SU-DHL-6 (cell line): Measurements from ENCODE around the gene RNF19B.
"Not testable (repeated sequence)": the region's sequence is repeated elsewhere in the genome, so short reads cannot be mapped to it uniquely, and the experiment has no call there.

ENCODE experiments used
- H2AFZ ChIP-seq: fragments of 200-600 bp; sonication (generic); 2 replicates; pipeline ENCODE4 v1.6.1; 2014; ENCODE audit warnings: low read depth, mild to moderate bottlenecking, moderate library complexity, mixed read lengths, antibody characterized with exemption, low read length; ENCODE audit not compliant: severe bottlenecking
- H3F3A ChIP-seq: fragments of 200-600 bp; shearing (Covaris generic); 2 replicates; pipeline ENCODE4 v1.6.0; 2016; ENCODE audit warnings: antibody characterized with exemption, mild to moderate bottlenecking; ENCODE audit not compliant: insufficient read depth
- H3K27ac ChIP-seq: fragments of 200-600 bp; sonication (generic); 2 replicates; pipeline ENCODE4 v1.5.1; 2016; ENCODE audit warnings: low read depth, mild to moderate bottlenecking, low read length, moderate library complexity, mixed read lengths
- H3K27me3 ChIP-seq: fragments of 200-600 bp; sonication (generic), shearing (Covaris generic); 2 replicates; pipeline ENCODE4 v1.6.0; 2014; ENCODE audit warnings: mild to moderate bottlenecking, low read length
- H3K36me3 ChIP-seq: fragments of 200-600 bp; sonication (generic); 2 replicates; pipeline ENCODE4 v1.6.1; 2014; ENCODE audit warnings: mild to moderate bottlenecking, low read length, mixed read lengths
- H3K4me2 ChIP-seq: fragments of 300-600, 200-600 bp; shearing (Covaris generic), sonication (generic); 2 replicates; pipeline ENCODE4 v1.6.0; 2014; ENCODE audit warnings: low read length, low read depth, mild to moderate bottlenecking; ENCODE audit not compliant: poor library complexity, severe bottlenecking
- H3K4me3 ChIP-seq: fragments of 200-600 bp; sonication (generic); 2 replicates; pipeline ENCODE4 v1.5.1; 2014; ENCODE audit warnings: antibody characterized with exemption, low read length, mild to moderate bottlenecking, mixed read lengths; ENCODE audit not compliant: insufficient read depth, poor library complexity, severe bottlenecking
- H3K79me2 ChIP-seq: fragments of 200-600 bp; sonication (generic); 2 replicates; pipeline ENCODE4 v1.6.1; 2014; ENCODE audit warnings: mild to moderate bottlenecking, low read length, moderate library complexity; ENCODE audit not compliant: insufficient read depth
- H3K9ac ChIP-seq: fragments of 200-600 bp; sonication (generic); 2 replicates; pipeline ENCODE4 v1.7.0; 2014; ENCODE audit warnings: mild to moderate bottlenecking, low read length
- H3K9me2 ChIP-seq: fragments of 200-600 bp; sonication (generic); replicated peaks from 2 replicates; pipeline ENCODE4 v1.6.1; 2014; ENCODE audit warnings: low read length; ENCODE audit not compliant: insufficient read depth
- H3K9me3 ChIP-seq: fragments of 200-600 bp; sonication (generic); 2 replicates; pipeline ENCODE4 v1.6.1; 2014; ENCODE audit warnings: low read length, mixed read lengths; ENCODE audit not compliant: insufficient read depth
- H4K20me1 ChIP-seq: fragments of 200-600 bp; sonication (generic); 2 replicates; pipeline ENCODE4 v1.6.1; 2014; ENCODE audit warnings: low read depth, mild to moderate bottlenecking, antibody characterized with exemption, low read length, moderate library complexity, mixed read lengths
- CTCF ChIP-seq: fragments of 200-600 bp; sonication (generic); IDR thresholded peaks from one replicate; pipeline ENCODE4 v1.5.1; 2017; ENCODE audit warnings: antibody characterized with exemption, mild to moderate bottlenecking, low read length, moderate library complexity; ENCODE audit not compliant: insufficient read depth, poor library complexity, severe bottlenecking
- EZH2phosphoT487 ChIP-seq: fragments of 200-600 bp; sonication (generic), shearing (Covaris generic); conservative IDR thresholded peaks from 2 replicates; pipeline ENCODE4 v1.6.1; 2018; ENCODE audit warnings: mild to moderate bottlenecking, antibody characterized with exemption, low read length, moderate library complexity, mixed read lengths

The RNF19B gene

GRCh38 chr1:32906654-32907053, 58.0 kb downstream of the RNF19B start:
- no peak overlapping the region for H2AFZ ChIP-seq
- no peak overlapping the region for H3K27ac ChIP-seq
- no peak for TF ChIP-seq CTCF
- TF ChIP-seq EZH2phosphoT487 = no peak
- H3K36me3 ChIP-seq = no peaks in the 10 kb centered on the region
- no peaks in the 10 kb centered on the region for H3K9me2 ChIP-seq
- no peak overlapping the region for H3K9ac ChIP-seq
- H3K79me2 ChIP-seq = no peaks in the 10 kb centered on the region
- H4K20me1 ChIP-seq = no peaks in the 10 kb centered on the region
- H3F3A ChIP-seq = no peaks in the 10 kb centered on the region
- H3K4me3 ChIP-seq = no peak overlapping the region
- no peaks in the 10 kb centered on the region for H3K27me3 ChIP-seq
- H3K9me3 ChIP-seq = no peaks in the 10 kb centered on the region
- H3K4me2 ChIP-seq = no peak overlapping the region

GRCh38 chr1:32905588-32905987, 59.0 kb downstream of the RNF19B start:
- not testable (repeated sequence) for H3K36me3 ChIP-seq, H4K20me1 ChIP-seq, H3K27ac ChIP-seq, H3K4me3 ChIP-seq, H3K79me2 ChIP-seq, H3K9me2 ChIP-seq, H3F3A ChIP-seq, H3K9ac ChIP-seq, H2AFZ ChIP-seq, H3K9me3 ChIP-seq, H3K27me3 ChIP-seq, H3K4me2 ChIP-seq

GRCh38 chr1:32904797-32905196, 59.8 kb downstream of the RNF19B start:
- Histone ChIP-seq H3K79me2 (no peaks in the 10 kb centered on the region), H3F3A (no peaks in the 10 kb centered on the region), H3K4me3 (no peak overlapping the region), H3K36me3 (no peaks in the 10 kb centered on the region), H3K27ac (no peak overlapping the region), H3K4me2 (no peak overlapping the region), H4K20me1 (no peaks in the 10 kb centered on the region), H3K9me3 (no peaks in the 10 kb centered on the region), H2AFZ (no peak overlapping the region), H3K9ac (no peak overlapping the region), H3K9me2 (no peaks in the 10 kb centered on the region), H3K27me3 (no peaks in the 10 kb centered on the region)
- TF ChIP-seq CTCF (no peak), EZH2phosphoT487 (no peak)

GRCh38 chr1:32903991-32904785, 60.4 kb downstream of the RNF19B start:
- H3K27me3 ChIP-seq = no peaks in the 10 kb centered on the region
- H3K4me3 ChIP-seq = no peak overlapping the region
- no peak overlapping the region for H2AFZ ChIP-seq
- TF ChIP-seq EZH2phosphoT487 (no peak), CTCF (no peak)
- H3K9ac ChIP-seq = no peak overlapping the region
- no peaks in the 10 kb centered on the region for H3K79me2 ChIP-seq
- H3K4me2 ChIP-seq = no peak overlapping the region
- H4K20me1 ChIP-seq = no peaks in the 10 kb centered on the region
- no peak overlapping the region for H3K27ac ChIP-seq
- no peaks in the 10 kb centered on the region for H3K9me3 ChIP-seq
- no peaks in the 10 kb centered on the region for H3K36me3 ChIP-seq
- H3K9me2 ChIP-seq = no peaks in the 10 kb centered on the region
- no peaks in the 10 kb centered on the region for H3F3A ChIP-seq
